Stimulated activated CD8-positive, alpha-beta memory T cell treated with anti-CD3 and anti-CD28 coated beads, Interleukin-15, amount 100 ng/mL, for 1 hour (primary cell): ENCODE measurements around the gene TEDC1.

Experiments used
- DNase-seq: peaks from one replicate; pipeline ENCODE4 v3.0.0-alpha.2; 2020; ENCODE audit warnings: low read depth

TEDC1 gene

GRCh38 chr14:105525861-105526775 is 35.1 kb downstream of the TEDC1 start, which contains the start of gene TMEM121:
TSS of gene TMEM121 (plus strand) at chr14:105526583. CDS start at chr14:105528835, 2,252 bp downstream.
- DNase-seq: no peak

- no peak for DNase-seq
Measured at GRCh38 chr14:105526776-105527380, 35.8 kb downstream of the TEDC1 start.

GRCh38 chr14:105527381-105527825 is 36.4 kb downstream of the TEDC1 start:
- DNase-seq: no peak

GRCh38 chr14:105527826-105528585 is 37.0 kb downstream of the TEDC1 start:
- DNase-seq: peak; percentile 55

- no peak for DNase-seq
Measured at GRCh38 chr14:105528586-105529318, 37.7 kb downstream of the TEDC1 start.

GRCh38 chr14:105529319-105529568 is 38.2 kb downstream of the TEDC1 start:
- no peak for DNase-seq

GRCh38 chr14:105529569-105530284 is 38.7 kb downstream of the TEDC1 start:
- no peak for DNase-seq

- no peak for DNase-seq
Measured at GRCh38 chr14:105530285-105531087, 39.4 kb downstream of the TEDC1 start.

- no peak for DNase-seq
Measured at GRCh38 chr14:105531088-105531893, 40.2 kb downstream of the TEDC1 start.

- DNase-seq: no peak
Measured at GRCh38 chr14:105531894-105532623, 41.0 kb downstream of the TEDC1 start.

- no peak for DNase-seq
Measured at GRCh38 chr14:105532735-105533141, 41.7 kb downstream of the TEDC1 start.

GRCh38 chr14:105533391-105533790 is 42.3 kb downstream of the TEDC1 start:
- no peak for DNase-seq

- DNase-seq: no peak
Measured at GRCh38 chr14:105533811-105534498, 42.9 kb downstream of the TEDC1 start.

GRCh38 chr14:105534586-105534985 is 43.5 kb downstream of the TEDC1 start:
- no peak for DNase-seq

- no peak for DNase-seq
Measured at GRCh38 chr14:105536051-105536450, 45.0 kb downstream of the TEDC1 start.

GRCh38 chr14:105536691-105537579 is 45.9 kb downstream of the TEDC1 start:
- no peak for DNase-seq
